CD4-positive, alpha-beta T cell treated with Interferon gamma for 1 hour (primary cell): ENCODE results near the gene COL1A2.

ENCODE experiments used
- DNase-seq: peaks from one replicate; pipeline ENCODE4 v3.0.0-alpha.2; 2020

COL1A2 gene

DNA sequence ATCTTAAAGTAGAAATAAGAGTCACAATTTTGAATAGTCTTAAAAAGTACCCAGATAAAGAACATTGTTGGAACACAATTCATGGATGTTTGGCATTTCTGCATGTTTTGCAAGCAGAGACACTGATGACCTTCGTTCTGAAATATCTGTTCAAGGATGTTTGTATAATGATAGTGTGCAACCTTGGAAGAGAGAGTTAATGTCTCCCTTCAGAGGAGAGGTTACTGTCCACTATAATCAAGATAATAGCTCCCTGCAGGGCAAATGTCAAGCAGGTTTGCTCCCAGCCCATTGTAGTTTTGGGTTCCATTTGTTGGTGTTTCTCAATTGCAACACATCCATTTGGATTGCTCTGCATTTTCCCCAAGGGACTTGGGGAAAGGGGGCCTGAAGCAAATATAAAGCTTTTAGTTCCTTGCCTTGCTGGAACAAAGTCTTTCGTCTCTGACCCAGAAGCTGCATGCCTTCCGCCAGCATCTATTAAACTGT is 45.2 kb downstream of the COL1A2 start:
- DNase-seq: no peak

GRCh38 chr7:94440451-94441039 is 45.9 kb downstream of the COL1A2 start:
- DNase-seq: no peak

DNA sequence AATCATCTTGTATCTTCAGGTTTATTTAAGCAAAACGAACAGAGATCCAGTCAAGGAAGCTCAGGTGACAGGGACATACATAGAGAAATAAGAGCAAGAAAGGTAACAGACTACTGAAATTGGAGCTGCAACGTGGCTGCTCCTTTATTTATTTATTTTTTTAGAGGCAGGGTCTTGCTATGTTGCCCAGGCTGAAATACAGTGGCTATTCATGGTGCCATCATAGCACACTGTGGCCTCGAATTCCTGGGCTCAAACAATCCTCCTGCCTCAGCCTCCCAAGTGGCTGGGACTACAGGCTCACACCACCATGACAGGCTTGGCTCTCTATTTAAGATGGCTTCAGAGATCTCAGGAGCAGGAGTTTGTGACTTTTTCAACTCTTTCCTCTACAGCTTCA is 46.4 kb downstream of the COL1A2 start:
- no peak for DNase-seq

DNA sequence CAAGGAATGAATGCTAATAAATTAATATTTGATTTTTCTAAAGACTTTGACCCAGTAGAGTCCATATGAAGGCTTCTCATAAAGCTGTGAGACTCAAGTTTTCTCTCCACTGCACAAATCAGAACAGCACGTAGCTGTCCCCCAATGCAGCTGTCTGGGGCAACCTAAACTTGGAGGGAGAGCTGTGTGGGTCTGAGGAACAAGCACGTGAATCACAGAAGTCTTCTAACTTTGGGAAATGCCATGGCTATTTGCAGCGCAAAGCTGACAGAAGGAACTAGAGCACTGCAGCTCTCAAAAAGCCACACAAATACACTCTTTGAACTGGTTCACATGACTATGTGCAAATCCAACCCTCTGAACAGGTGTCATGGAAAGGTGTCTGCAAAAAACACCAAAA is 47.9 kb downstream of the COL1A2 start:
- DNase-seq: no peak

DNA sequence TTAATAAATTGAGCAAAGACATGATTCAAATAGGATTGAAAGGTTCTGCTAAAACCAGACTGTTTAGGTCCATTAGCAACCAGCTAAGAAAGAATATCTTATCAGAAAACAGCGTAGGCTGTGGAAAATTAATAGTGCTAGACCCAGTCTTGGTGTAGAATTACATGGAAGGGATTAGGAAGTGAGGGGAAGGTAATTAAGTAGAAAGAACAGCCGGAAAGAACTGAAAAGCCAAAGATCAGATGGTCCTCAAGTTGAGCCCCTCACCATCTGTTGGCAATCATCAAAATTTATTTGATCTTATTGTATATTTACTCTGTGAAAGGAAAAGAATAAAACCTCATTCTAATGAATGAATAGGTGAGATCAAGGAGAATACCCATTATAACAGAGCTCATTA is 50.1 kb downstream of the COL1A2 start:
- DNase-seq: no peak

- DNase-seq: no peak
Observed at GRCh38 chr7:94445696-94446194, 51.0 kb downstream of the COL1A2 start.

DNA sequence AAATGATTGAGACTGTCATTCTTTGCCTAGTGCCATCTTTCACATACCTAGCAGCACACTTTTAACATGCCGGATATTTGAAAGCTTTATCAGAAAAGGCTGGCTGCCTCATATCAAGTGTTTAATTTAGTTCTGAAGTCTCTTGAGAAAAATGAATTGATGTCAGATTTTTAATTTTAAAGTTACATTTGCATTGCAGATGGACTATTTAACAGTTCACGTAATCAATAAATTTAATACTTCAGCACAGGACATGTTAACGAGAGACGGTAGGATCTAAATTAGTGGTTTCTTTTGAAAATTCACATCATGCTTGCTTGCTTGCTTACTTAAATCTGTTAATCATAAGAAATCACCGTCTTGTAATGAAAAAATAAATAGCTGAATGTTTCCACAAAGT is 51.6 kb downstream of the COL1A2 start:
- DNase-seq: no peak

- no peak for DNase-seq
Observed at GRCh38 chr7:94449151-94449725, 54.5 kb downstream of the COL1A2 start.

GRCh38 chr7:94450044-94450697 is 55.5 kb downstream of the COL1A2 start:
- no peak for DNase-seq

- DNase-seq: no peak
Observed at GRCh38 chr7:94451187-94451586, 56.5 kb downstream of the COL1A2 start.

DNA sequence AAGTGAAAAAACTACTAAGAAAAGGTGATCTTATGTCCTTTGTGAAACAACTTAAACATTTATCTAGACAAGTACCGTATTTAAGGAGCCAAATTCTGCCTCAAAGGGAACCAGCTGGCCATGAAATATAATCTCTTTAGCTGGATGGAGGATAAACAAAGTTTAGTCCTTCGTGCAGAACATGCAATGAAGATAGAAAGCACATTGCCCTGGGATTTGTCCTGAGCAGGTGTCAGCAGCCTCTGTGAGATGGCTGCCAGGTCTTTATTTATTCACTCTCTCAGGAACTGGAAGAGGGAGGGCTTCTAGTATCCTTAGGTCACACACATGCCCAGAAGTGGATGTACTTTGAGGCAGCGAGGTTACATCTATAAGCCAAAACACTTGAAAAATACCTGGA is 57.5 kb downstream of the COL1A2 start:
- no peak for DNase-seq

GRCh38 chr7:94453898-94454297 is 59.2 kb downstream of the COL1A2 start:
- DNase-seq: no peak

DNA sequence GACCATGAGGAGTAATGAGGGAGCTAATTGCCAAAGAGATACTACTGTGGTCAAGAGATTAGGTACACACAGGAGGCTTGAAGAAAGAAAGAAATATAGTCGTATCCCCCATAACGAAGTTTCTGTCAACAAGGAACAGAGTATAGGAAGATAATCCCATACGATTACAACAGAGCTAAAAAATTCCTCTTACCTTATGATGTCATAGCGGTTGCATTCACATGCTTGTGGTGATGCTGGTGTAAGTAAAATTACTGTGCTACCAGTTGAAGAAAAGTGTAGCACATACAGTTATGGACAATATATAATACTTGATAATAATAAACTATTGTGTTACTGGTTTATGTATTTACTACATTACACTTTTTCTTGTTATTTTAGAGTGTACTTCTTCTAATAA is 63.3 kb downstream of the COL1A2 start:
- DNase-seq: no peak

GRCh38 chr7:94466516-94466915 is 71.8 kb downstream of the COL1A2 start:
- no peak for DNase-seq

DNA sequence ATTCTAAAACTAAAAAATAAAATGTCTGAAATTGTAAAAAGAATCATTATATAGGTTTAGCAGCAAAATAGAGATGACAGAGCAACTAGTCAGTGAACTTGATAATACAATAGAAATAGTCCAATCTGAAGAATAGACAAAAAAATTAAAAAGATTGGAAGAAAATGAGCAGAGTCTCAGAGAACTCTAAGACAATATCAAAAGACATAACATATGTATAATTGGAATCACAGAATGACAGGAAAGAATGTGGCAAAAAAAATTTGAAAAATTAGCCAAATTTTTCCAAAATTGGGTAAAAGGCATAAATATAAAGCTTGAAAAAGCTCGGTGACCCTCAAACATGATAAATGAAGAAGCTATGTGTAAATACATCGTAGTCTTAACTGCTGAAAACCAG is 76.9 kb downstream of the COL1A2 start:
- no peak for DNase-seq

DNA sequence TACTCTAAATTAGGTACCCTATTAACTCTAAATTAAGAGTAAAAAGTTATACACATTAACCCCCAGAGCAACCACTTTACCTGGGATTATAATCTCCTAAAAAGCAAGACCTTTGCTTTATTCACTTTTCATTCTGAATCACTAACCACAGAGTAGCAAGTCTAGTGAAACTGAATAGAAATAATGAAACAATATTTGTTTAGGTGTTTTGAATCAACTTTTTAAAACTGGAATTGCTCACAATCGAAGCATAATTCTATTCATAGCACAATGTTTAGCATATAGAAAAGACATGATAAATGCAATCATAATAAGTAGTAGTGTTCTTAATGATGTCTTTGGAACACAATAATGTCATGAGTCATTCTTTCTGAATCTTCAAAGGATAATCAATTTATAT is 77.9 kb downstream of the COL1A2 start:
- no peak for DNase-seq

GRCh38 chr7:94476251-94476840 is 81.7 kb downstream of the COL1A2 start:
- DNase-seq: no peak

DNA sequence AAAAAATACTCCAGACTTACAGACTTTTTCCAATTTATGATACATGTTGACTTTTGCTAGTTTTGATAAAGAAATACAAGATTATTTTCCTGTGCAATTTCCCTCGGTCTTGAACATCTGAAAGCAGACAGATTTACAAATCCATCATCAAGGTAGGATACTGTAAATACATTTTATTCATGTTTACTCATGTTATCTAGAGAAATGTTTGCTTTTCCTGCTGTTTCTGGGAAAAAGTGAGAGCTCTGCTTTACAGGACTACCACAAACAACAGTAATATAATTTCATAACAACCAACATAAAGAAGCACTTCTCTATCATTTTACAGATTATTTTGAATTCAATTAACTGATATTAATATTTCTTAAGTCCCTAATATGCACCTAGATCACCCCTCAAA is 83.2 kb downstream of the COL1A2 start:
- DNase-seq: no peak

DNA sequence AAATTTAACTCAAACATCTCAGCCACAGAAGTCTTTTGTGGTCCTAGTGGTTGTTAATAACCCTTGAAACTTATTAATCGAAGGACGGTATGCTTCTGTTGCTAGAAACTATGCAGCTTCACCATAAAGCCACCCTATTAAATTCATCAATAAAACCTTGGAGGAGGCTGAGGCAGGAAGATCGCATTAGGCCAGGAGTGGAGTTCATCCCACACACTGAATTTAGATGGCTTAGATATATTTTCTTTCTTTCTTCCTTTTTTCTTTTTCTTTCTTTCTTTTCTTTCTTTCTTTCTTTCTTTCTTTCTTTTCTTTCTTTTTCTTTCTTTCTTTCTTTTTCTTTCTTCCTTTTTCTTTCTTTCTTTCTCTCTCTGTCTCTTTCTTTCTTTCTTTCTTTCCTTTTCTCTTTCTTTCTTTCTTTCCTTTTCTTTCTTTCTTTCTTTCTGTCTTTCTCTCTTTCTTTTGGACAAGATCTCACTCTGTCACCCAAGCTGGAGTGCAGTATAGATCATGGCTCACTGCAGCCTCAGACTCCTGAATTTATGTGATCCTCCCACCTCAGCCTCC is 84.0 kb downstream of the COL1A2 start:
- no peak for DNase-seq
